Stomach smooth muscle (tissue), 2 donors: Measurements from ENCODE around the gene OR2T3.
"Not testable (repeated sequence)": the region's sequence is repeated elsewhere in the genome, so short reads cannot be mapped to it uniquely, and the experiment has no call there.

Experiments used
- H3K27ac ChIP-seq: one replicate; pipeline ENCODE4 v1.7.0; 2013; ENCODE audit warnings: mild to moderate bottlenecking, low read length, inconsistent platforms
- H3K27me3 ChIP-seq, 2 donors: one replicate each; pipeline ENCODE4 v1.7.0; 2013; ENCODE audit warnings: low read length in 2 of 2; ENCODE audit not compliant: insufficient read depth in 2 of 2, control insufficient read depth in 1 of 2
- H3K36me3 ChIP-seq, 2 donors: one replicate each; pipeline ENCODE4 v1.7.0; 2013; ENCODE audit warnings: low read length in 2 of 2; ENCODE audit not compliant: control insufficient read depth in 2 of 2, insufficient read depth in 2 of 2
- H3K4me1 ChIP-seq: one replicate; pipeline ENCODE4 v1.7.0; 2013; ENCODE audit warnings: low read length; ENCODE audit not compliant: control insufficient read depth, insufficient read depth
- H3K4me3 ChIP-seq, 2 donors: one replicate each; pipeline ENCODE4 v1.7.0; 2013; ENCODE audit warnings: low read length in 2 of 2
- H3K9ac ChIP-seq, 2 donors: one replicate each; pipeline ENCODE4 v1.7.0; 2013; ENCODE audit warnings: low read length in 2 of 2, mild to moderate bottlenecking in 1 of 2
- H3K9me3 ChIP-seq, 2 donors: one replicate each; pipeline ENCODE4 v1.7.0; 2013; ENCODE audit warnings: low read length in 2 of 2; ENCODE audit not compliant: control insufficient read depth in 2 of 2
- donor health status: healthy.
- donor health status: Pancreatic carcinoma.

Gene OR2T3

GRCh38 chr1:248475660-248476059 lies 2.5 kb downstream of the OR2T3 start:
- H3K4me3 ChIP-seq, H3K9me3 ChIP-seq, H3K4me1 ChIP-seq, H3K36me3 ChIP-seq, H3K27ac ChIP-seq, H3K27me3 ChIP-seq, H3K9ac ChIP-seq: not testable (repeated sequence)

- H3K9ac ChIP-seq, H3K27me3 ChIP-seq, H3K36me3 ChIP-seq, H3K4me3 ChIP-seq, H3K4me1 ChIP-seq, H3K27ac ChIP-seq, H3K9me3 ChIP-seq: not testable (repeated sequence)
These were observed 8.8 kb downstream of the OR2T3 start for GRCh38 chr1:248481686-248482579.

GRCh38 chr1:248488289-248488688 lies 15.1 kb downstream of the OR2T3 start, which contains the start of gene OR2T5:
Gene OR2T5 (plus strand): TSS chr1:248488589. CDS start chr1:248488589, 0 bp downstream.
- not testable (repeated sequence) for H3K36me3 ChIP-seq, H3K9me3 ChIP-seq, H3K4me3 ChIP-seq, H3K4me1 ChIP-seq, H3K27ac ChIP-seq, H3K27me3 ChIP-seq, H3K9ac ChIP-seq

GRCh38 chr1:248496661-248497060 lies 23.5 kb downstream of the OR2T3 start:
- H3K36me3 ChIP-seq, H3K4me1 ChIP-seq, H3K9me3 ChIP-seq, H3K9ac ChIP-seq, H3K27me3 ChIP-seq, H3K27ac ChIP-seq, H3K4me3 ChIP-seq: not testable (repeated sequence)

GRCh38 chr1:248500305-248501035 lies 27.3 kb downstream of the OR2T3 start:
- H3K4me1 ChIP-seq, H3K27ac ChIP-seq, H3K36me3 ChIP-seq, H3K4me3 ChIP-seq, H3K9ac ChIP-seq, H3K27me3 ChIP-seq, H3K9me3 ChIP-seq: not testable (repeated sequence)

GRCh38 chr1:248507773-248508172 lies 34.6 kb downstream of the OR2T3 start, which contains the start of gene OR2G6:
Gene OR2G6 (plus strand): TSS chr1:248508073. CDS start chr1:248521647, 13,574 bp downstream.
- H3K4me3 ChIP-seq, H3K9ac ChIP-seq, H3K27me3 ChIP-seq, H3K4me1 ChIP-seq, H3K9me3 ChIP-seq, H3K36me3 ChIP-seq, H3K27ac ChIP-seq: not testable (repeated sequence)

- H3K27ac ChIP-seq, H3K4me3 ChIP-seq, H3K27me3 ChIP-seq, H3K9ac ChIP-seq, H3K9me3 ChIP-seq, H3K4me1 ChIP-seq, H3K36me3 ChIP-seq: not testable (repeated sequence)
These were observed 37.1 kb downstream of the OR2T3 start for GRCh38 chr1:248510217-248510616.

GRCh38 chr1:248521856-248522255 lies 48.7 kb downstream of the OR2T3 start:
- Histone ChIP-seq H3K9me3 (peaks cover 3 to 4% of the 10 kb centered on the region in 2 donors), H3K9ac (no peak overlapping the region), H3K4me1 (no peaks in the 10 kb centered on the region), H3K27ac (no peak overlapping the region), H3K4me3 (no peak overlapping the region), H3K36me3 (no peaks in the 10 kb centered on the region), H3K27me3 (no peaks in the 10 kb centered on the region)
